ENCODE results near the gene C1orf210. TPM values are rescaled to one million over a fixed set of nuclear protein-coding genes. Genes with fewer than 3 reads are reported as not detected.

The C1orf210 gene
- total RNA-seq, 1 experiment from 2014 or later: 12.8 TPM

DNA sequence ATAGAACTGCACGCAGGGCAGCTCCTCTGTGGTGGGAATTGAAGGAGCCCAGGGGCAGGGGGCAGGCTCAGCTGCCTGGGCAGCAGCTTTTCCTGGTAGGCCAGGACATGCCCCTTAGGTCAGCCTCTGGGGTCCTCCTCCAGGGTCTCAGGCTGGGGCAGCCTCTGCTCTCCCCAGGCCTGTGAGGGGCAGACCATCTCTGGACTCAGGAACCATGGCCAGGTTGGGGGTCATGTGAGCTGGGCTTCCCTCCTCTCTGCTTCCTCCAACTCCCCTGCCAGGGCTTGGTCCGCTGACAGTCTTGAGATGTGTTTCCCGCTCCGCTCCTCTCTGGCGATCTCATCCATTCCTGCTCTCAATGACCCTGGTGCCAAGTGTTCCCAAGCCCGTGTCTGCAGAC lies 5.7 kb downstream of the C1orf210 start:
- peak overlapping the region; percentile 70 for H3K27ac Mint-ChIP-seq
- TF ChIP-seq NFYB (CRISPR knock-in tag; conservative IDR thresholded peaks at IDR 0.05; ENCODE audit: low read depth): no peak
- TF ChIP-seq EMX1 (CRISPR knock-in tag; IDR thresholded peaks at IDR 0.05): no peak
- TF ChIP-seq ZNF532 (CRISPR knock-in tag; IDR thresholded peaks at IDR 0.05; ENCODE audit: borderline replicate concordance): no peak
- TF ChIP-seq CBFB (CRISPR knock-in tag; IDR thresholded peaks at IDR 0.05; ENCODE audit: low read depth): no peak
- no peak for TF ChIP-seq E2F5 (CRISPR knock-in tag; IDR thresholded peaks at IDR 0.05)
- TF ChIP-seq, protein P1, sequence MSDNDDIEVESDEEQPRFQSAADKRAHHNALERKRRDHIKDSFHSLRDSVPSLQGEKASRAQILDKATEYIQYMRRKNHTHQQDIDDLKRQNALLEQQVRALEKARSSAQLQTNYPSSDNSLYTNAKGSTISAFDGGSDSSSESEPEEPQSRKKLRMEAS (CRISPR knock-in tag; IDR thresholded peaks at IDR 0.05): no peak
- TF ChIP-seq CREM (CRISPR knock-in tag; IDR thresholded peaks at IDR 0.05): no peak
- no peak for TF ChIP-seq MLX (CRISPR knock-in tag; IDR thresholded peaks at IDR 0.05)
- no peak for TF ChIP-seq STAT6 (CRISPR knock-in tag; conservative IDR thresholded peaks at IDR 0.05; ENCODE audit: low read depth)
- TF ChIP-seq ZSCAN18 (CRISPR knock-in tag; IDR thresholded peaks at IDR 0.05): no peak
- TF ChIP-seq, protein P2, sequence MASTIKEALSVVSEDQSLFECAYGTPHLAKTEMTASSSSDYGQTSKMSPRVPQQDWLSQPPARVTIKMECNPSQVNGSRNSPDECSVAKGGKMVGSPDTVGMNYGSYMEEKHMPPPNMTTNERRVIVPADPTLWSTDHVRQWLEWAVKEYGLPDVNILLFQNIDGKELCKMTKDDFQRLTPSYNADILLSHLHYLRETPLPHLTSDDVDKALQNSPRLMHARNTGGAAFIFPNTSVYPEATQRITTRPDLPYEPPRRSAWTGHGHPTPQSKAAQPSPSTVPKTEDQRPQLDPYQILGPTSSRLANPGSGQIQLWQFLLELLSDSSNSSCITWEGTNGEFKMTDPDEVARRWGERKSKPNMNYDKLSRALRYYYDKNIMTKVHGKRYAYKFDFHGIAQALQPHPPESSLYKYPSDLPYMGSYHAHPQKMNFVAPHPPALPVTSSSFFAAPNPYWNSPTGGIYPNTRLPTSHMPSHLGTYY (CRISPR knock-in tag; IDR thresholded peaks at IDR 0.05): no peak
- TF ChIP-seq, protein P3, sequence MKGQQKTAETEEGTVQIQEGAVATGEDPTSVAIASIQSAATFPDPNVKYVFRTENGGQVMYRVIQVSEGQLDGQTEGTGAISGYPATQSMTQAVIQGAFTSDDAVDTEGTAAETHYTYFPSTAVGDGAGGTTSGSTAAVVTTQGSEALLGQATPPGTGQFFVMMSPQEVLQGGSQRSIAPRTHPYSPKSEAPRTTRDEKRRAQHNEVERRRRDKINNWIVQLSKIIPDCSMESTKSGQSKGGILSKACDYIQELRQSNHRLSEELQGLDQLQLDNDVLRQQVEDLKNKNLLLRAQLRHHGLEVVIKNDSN (CRISPR knock-in tag; IDR thresholded peaks at IDR 0.05): no peak
- TF ChIP-seq GABPB1 (CRISPR knock-in tag; IDR thresholded peaks at IDR 0.05): no peak
- TF ChIP-seq MYBL2 (CRISPR knock-in tag; IDR thresholded peaks at IDR 0.05): no peak
- no peak for TF ChIP-seq ZBTB43 (CRISPR knock-in tag; IDR thresholded peaks at IDR 0.05)
- TF ChIP-seq, protein P4, sequence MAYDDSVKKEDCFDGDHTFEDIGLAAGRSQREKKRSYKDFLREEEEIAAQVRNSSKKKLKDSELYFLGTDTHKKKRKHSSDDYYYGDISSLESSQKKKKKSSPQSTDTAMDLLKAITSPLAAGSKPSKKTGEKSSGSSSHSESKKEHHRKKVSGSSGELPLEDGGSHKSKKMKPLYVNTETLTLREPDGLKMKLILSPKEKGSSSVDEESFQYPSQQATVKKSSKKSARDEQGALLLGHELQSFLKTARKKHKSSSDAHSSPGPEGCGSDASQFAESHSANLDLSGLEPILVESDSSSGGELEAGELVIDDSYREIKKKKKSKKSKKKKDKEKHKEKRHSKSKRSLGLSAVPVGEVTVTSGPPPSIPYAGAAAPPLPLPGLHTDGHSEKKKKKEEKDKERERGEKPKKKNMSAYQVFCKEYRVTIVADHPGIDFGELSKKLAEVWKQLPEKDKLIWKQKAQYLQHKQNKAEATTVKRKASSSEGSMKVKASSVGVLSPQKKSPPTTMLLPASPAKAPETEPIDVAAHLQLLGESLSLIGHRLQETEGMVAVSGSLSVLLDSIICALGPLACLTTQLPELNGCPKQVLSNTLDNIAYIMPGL (CRISPR knock-in tag; IDR thresholded peaks at IDR 0.05): no peak
- TF ChIP-seq HMGA2 (CRISPR knock-in tag; IDR thresholded peaks at IDR 0.05): no peak
- no peak for TF ChIP-seq ZMAT4 (CRISPR knock-in tag; IDR thresholded peaks at IDR 0.05)
- no peak for TF ChIP-seq ZNF232 (CRISPR knock-in tag; IDR thresholded peaks at IDR 0.05)
- ChIA-PET POLR2A (no interaction called here), CTCF (no interaction called here)
- H3K4me1 Mint-ChIP-seq: peaks cover 16% of the 10 kb centered on the region
- H3K4me3 Mint-ChIP-seq: no peak overlapping the region
- DNase-seq (ENCODE audit: low spot score) (no peak), ATAC-seq (no peak)
- peaks cover 19% of the 10 kb centered on the region for H3K36me3 Mint-ChIP-seq
- H3K27me3 Mint-ChIP-seq (ENCODE audit: low read depth): no peaks in the 10 kb centered on the region
- H3K9me3 Mint-ChIP-seq: no peaks in the 10 kb centered on the region
